ENCODE measurements around the gene HELT.
"Not testable (repeated sequence)": the region's sequence is repeated elsewhere in the genome, so short reads cannot be mapped to it uniquely, and the experiment has no call there.

Gene HELT, protein sequence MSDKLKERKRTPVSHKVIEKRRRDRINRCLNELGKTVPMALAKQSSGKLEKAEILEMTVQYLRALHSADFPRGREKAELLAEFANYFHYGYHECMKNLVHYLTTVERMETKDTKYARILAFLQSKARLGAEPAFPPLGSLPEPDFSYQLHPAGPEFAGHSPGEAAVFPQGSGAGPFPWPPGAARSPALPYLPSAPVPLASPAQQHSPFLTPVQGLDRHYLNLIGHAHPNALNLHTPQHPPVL

DNA sequence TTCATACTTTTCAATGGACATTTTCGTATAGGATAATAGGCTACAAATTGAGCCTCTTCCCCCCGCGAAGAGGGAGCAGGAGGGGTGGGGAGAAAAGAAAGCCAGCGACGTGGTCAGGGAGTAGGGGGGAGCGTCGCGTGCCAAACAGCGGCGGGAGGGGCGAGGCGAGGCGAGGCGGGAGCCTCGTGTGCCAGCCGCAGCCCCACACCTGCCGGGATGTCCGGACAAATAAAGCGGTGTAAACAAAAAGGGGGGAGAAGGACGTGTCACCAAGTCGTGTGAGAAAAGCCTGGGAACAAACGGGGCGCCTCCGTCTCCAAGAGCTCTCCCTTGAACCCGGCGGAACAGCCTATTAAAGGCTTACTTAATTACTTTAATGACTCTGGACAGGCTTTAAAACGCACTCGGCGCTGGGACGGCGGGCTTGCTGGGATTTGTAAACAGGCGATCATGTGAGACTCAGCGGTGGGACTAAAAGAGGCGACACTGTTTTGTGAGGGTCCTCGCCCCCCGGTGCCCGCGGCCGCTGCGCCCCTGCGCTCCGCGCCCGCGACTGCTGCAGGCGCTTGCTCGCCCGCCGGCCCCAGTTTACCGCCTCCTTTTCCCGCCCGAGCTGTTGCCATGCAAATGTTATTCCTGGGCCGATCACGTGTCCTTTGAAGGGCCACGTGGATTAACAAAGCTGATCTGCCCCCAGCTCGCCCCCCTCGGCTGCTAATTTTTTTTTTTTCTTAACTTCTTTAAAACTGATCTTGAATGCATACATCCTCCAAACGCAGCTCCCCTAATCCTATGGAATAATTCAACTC is at the start of gene HELT:
Gene HELT (plus strand): TSS at position 527 of the 809 bp plus-strand sequence. CDS start 439 bp downstream, outside the sequence.
- in situ Hi-C loops (cut with HindIII; ENCODE audit: low sequenced_read_pairs) = no loop called here
- TF ChIP-seq, protein P1, sequence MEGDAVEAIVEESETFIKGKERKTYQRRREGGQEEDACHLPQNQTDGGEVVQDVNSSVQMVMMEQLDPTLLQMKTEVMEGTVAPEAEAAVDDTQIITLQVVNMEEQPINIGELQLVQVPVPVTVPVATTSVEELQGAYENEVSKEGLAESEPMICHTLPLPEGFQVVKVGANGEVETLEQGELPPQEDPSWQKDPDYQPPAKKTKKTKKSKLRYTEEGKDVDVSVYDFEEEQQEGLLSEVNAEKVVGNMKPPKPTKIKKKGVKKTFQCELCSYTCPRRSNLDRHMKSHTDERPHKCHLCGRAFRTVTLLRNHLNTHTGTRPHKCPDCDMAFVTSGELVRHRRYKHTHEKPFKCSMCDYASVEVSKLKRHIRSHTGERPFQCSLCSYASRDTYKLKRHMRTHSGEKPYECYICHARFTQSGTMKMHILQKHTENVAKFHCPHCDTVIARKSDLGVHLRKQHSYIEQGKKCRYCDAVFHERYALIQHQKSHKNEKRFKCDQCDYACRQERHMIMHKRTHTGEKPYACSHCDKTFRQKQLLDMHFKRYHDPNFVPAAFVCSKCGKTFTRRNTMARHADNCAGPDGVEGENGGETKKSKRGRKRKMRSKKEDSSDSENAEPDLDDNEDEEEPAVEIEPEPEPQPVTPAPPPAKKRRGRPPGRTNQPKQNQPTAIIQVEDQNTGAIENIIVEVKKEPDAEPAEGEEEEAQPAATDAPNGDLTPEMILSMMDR (IDR thresholded peaks at IDR 0.05; ENCODE audit: low read depth, low read length) = no peak
- no peak within 1 kb of the TSS for H3K4me3 ChIP-seq (ENCODE audit: low read depth, low read length)
- no peak for DNase-seq (ENCODE audit: low read depth, low spot score)

DNA sequence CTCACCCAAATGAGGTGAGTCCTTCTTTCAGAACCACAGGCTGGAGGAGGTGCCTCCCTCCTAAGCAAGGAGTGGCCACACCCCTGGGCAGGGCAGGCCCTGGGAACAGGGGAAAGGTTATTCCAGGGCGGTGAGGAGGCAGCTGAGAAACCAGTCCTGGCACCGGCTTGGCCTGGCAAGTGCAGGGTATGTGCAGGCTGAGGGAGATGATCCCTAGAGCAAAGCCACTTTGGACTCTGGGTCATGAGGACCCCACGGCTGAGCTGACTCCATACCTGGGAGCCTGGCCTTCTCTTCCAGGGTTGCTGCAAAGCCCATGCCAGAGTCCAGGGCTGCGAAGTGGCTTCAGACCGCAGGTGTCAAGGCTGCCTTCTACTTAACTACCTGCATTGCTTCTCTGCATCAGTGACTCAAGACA is 49.5 kb upstream of the HELT start:
- in situ Hi-C loops (cut with HindIII; ENCODE audit: low sequenced_read_pairs) = no loop called here
- H3K4me3 ChIP-seq (ENCODE audit: low read depth, low read length) = no peak overlapping the region
- TF ChIP-seq, protein P1 (IDR thresholded peaks at IDR 0.05; ENCODE audit: low read depth, low read length) = no peak
- no peak for DNase-seq (ENCODE audit: low read depth, low spot score)

DNA sequence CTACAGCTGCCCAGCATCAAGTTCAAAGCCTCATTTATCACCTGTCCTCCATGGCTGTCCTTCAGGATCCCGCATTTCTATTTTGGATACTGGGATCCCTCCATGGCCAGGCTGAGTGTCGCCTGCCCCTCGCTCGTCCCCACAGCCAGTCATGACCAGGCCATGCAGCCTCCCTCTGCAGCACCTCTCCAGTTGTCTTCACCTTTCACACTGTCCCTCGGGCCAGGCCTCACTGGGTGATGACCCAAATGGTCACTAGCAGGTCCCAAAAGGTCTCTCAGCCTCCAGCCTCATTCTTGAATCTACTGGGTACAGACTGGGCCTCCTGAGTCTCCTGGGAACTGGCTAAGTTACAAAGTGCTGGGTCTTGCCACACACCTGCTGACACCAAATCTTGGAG is 48.7 kb upstream of the HELT start:
- TF ChIP-seq, protein P1 (IDR thresholded peaks at IDR 0.05; ENCODE audit: low read depth, low read length) = no peak
- in situ Hi-C loops (cut with HindIII; ENCODE audit: low sequenced_read_pairs) = no loop called here
- no peak overlapping the region for H3K4me3 ChIP-seq (ENCODE audit: low read depth, low read length)
- no peak for DNase-seq (ENCODE audit: low read depth, low spot score)

DNA sequence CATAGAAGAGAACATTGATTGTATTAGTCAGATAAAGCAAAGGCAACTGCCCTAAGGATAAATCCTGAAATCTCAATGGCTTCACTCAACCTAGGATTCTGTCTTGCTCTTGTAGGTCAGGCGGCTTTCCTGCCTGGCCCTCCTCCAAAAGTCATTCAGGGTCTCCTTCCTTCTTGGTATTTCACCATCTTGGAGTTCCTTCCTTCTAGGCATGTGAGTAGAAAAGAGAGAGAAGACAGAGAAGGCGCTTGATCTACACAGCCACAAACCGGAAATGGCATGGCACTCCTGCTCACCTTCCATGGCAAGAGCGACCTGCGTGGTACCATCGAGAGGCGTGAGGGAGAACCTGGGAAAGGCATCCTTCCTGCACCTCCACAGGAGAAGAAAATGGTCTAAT is 45.3 kb upstream of the HELT start:
- in situ Hi-C loops (cut with HindIII; ENCODE audit: low sequenced_read_pairs) = no loop called here
- TF ChIP-seq, protein P1 (IDR thresholded peaks at IDR 0.05; ENCODE audit: low read depth, low read length) = no peak
- no peak for DNase-seq (ENCODE audit: low read depth, low spot score)
- H3K4me3 ChIP-seq (ENCODE audit: low read depth, low read length) = no peak overlapping the region

DNA sequence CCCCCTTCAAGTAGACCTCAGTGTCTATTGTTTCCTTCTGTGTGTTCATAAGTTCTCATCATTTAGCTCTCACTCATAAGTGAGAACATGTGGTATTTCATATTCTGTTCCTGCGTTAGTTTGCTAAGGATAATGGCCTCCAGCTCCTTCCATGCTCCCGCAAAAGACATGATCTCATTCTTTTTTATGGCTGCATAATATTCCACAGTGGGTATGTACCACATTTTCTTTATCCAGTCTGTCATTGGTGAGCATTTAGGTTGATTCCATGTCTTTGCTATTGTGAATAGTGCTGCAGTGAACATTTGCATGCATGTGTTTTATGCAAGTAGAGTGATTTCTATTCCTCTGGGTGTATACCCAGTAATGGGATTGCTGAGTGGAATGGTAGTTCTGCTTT is 41.9 kb upstream of the HELT start:
- in situ Hi-C loops (cut with HindIII; ENCODE audit: low sequenced_read_pairs); DNase-seq (ENCODE audit: low read depth, low spot score); H3K4me3 ChIP-seq (ENCODE audit: low read depth, low read length): not testable (repeated sequence)

DNA sequence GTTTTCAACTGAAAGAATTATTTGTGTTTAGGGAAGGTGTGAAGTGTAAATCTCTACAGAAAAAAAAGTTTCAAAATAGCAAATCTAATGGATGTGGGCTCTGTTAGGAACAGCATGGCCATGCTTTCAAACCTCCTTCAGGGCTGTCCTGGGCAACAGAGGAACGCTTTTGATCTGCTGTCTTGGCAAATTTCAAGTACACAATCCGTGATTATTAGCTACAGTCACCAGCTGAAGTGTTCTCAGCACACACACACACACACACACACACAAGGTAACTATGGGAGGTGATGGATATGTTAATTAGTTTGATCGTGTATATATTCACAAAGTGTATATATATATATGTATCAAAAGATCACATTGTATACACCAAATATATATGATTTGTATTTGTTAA is 40.5 kb upstream of the HELT start:
- DNase-seq (ENCODE audit: low read depth, low spot score) = no peak
- no peak overlapping the region for H3K4me3 ChIP-seq (ENCODE audit: low read depth, low read length)
- in situ Hi-C loops (cut with HindIII; ENCODE audit: low sequenced_read_pairs) = no loop called here
- TF ChIP-seq, protein P1 (IDR thresholded peaks at IDR 0.05; ENCODE audit: low read depth, low read length) = no peak

- DNase-seq (ENCODE audit: low read depth, low spot score) = no peak
- TF ChIP-seq, protein P1 (IDR thresholded peaks at IDR 0.05; ENCODE audit: low read depth, low read length) = no peak
- in situ Hi-C loops (cut with HindIII; ENCODE audit: low sequenced_read_pairs) = no loop called here
- no peak overlapping the region for H3K4me3 ChIP-seq (ENCODE audit: low read depth, low read length)
Observed at GRCh38 chr4:184978211-184978610, 40.1 kb upstream of the HELT start.

Data from astrocyte of the spinal cord (primary cell).